Stimulated activated CD4-positive, alpha-beta T cell treated with anti-CD3 and anti-CD28 coated beads, Interleukin-12 subunit alpha, Interleukin-12 subunit beta, amount 100 ng/mL, for 4 hours (primary cell): ENCODE measurements around the gene ERC2.
"Not testable (repeated sequence)": the region's sequence is repeated elsewhere in the genome, so short reads cannot be mapped to it uniquely, and the experiment has no call there.

ENCODE experiments used
- DNase-seq: peaks from one replicate; pipeline ENCODE4 v3.0.0-alpha.2; 2020

Gene ERC2

DNA sequence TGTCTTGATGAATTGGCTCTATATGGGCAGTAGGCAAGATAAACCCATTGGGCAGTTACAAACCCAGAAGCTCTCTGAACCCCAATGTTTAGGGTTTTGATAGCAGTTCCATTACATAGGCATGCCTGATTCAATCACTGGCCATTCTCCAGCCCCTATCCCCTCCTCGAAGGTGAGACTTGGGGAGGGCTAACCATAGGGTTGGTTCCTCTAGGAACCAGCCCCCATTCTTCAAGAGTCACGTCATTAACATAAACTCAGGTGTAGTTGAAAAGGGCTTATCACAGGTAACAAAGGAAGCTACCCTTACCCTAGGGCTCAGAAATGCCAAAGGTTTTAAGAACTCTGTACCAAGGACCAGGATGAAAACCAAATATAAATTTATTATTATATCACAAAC lies 353.1 kb downstream of the ERC2 start:
- DNase-seq, result no peak

DNA sequence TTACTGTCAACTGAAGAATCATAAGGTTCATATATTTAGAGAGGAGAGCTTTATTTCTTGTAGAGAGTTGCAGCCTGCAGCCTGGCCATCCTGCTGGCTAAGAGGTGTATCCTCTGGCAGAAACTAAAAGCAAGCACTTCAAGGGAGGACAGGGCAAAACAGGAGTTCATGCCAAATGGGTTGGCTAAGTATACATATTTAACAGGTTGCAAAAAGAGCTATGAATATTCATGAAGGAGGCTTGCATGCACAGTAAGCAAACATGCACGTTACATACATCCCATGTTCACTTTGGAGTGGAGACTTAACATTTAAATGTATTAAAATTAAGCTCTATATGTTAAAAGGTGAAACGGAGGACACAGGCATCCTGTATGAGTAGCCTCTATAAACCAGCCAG lies 354.4 kb downstream of the ERC2 start:
- no peak for DNase-seq

DNA sequence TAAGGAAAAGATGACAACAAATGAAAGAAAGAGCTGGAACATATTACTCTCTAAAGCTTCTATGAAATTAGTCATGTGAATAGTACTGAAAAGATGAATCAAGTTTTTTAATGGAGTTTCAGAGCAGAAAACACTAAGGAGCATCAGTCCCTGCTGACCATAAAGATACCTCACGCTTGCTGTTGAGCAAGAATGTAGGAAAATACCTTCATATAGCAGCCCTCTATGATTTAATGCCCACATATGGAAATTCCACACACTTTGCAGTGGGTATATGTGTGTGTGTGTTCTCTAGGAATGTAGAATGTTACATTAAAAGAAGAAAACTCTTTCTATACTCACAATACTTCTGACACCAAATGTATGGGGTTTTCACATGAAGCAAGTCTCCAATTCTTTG lies 355.0 kb downstream of the ERC2 start:
- DNase-seq, result no peak

- DNase-seq, result no peak
Measured at GRCh38 chr3:56111606-56112304, 356.5 kb downstream of the ERC2 start.

- DNase-seq, result no peak
Measured at GRCh38 chr3:56110886-56111285, 357.4 kb downstream of the ERC2 start.

DNA sequence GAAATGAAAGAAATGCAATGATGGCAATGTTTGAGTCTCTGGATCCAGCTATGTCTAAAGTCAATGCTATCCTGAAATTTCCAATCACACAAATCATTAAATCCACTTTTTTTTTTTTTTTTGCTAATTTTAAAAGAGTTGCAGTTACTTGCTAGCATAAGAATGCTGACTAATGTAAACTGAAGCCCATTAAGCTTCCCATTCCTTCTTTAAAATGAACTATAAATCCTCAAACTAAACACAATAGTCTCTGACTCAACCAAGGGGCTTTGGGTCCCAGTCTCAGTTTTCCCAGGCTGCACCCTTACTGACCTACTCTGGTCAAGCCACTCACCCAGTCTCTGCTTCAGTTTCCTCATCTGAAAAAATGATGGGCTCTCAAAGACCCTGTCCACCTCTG lies 361.1 kb downstream of the ERC2 start:
- DNase-seq, result no peak

GRCh38 chr3:56102032-56102431 lies 366.2 kb downstream of the ERC2 start:
- DNase-seq, result no peak

GRCh38 chr3:56101576-56101975 lies 366.7 kb downstream of the ERC2 start:
- DNase-seq, result no peak

GRCh38 chr3:56096999-56097398 lies 371.3 kb downstream of the ERC2 start:
- DNase-seq, result no peak

DNA sequence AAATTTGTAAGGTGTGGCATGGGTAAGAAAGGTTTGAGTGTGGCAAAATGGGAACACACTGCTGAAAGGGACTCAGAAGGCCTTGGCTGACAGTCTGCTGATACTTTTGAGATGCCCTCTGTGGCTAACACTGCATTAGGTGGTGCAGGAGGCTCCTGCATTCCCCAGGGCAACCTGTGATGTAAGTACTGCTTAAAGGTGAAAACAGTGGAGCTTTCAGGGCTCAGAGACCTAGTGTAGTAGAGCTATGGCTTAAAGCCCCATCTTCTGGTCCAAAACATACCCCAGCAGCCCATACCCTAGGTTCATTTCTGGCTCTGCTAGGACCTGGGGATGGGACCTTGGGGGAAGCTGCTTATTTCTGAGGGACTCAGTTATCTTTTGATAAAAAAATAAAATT lies 374.1 kb downstream of the ERC2 start:
- no peak for DNase-seq

DNA sequence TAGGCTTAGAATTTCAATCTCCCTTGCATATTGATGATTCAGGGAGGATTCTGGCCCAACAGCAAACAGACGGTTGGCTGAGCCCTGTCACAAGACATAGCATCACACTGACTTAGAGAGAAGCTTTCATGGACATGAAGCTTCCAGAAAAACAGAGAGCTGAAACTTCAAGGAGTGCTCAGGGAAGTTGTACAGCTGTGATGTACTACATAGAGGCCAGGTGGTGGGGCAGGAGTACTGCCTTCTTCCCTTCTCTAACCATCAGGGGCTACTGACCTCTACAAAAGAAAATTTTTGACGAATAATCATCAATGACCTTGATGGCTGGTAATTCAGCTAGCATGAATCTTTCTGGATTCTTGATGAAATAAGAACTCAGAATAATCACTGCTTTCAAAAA lies 378.5 kb downstream of the ERC2 start:
- DNase-seq, result no peak

GRCh38 chr3:56087451-56088053 lies 380.7 kb downstream of the ERC2 start:
- DNase-seq, result no peak

GRCh38 chr3:56086355-56086754 lies 381.9 kb downstream of the ERC2 start:
- no peak for DNase-seq

DNA sequence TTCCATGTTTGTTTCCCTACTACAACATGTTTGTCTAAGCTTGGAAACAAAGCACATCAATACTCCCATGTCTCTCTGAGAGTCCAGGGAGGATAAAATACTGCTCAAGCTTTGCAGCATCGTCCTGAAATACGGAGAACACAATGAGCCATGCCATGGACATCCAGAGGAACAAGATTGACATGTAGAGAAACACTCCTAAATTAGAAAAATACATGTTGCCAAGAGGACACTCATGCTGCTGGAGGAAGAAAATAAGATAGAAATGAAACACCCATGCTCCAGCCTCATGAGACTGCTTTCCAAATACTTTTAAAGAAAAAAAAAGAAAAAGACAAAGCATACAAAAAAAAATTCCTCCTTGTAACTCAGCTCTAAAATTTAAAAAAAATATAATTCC lies 387.0 kb downstream of the ERC2 start:
- DNase-seq, result no peak

DNA sequence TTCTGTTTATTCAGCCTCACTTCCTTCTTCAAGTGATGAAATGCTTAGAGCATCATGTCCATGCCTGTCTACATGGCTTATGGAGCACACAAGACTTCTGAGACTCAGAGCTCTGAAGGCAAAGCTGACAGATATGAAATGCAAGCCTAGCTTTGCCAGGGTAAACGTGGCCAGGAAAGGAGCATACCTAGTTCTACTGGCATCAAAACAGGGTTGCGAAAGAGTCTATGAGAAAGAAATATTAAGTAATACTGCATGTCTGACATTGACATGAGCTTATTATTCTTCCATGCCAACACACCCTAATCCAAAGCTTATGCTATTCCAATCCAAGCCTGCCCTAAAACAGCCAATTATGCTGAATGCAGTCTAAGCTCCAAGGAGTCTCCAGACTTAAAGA lies 391.5 kb downstream of the ERC2 start:
- no peak for DNase-seq

DNA sequence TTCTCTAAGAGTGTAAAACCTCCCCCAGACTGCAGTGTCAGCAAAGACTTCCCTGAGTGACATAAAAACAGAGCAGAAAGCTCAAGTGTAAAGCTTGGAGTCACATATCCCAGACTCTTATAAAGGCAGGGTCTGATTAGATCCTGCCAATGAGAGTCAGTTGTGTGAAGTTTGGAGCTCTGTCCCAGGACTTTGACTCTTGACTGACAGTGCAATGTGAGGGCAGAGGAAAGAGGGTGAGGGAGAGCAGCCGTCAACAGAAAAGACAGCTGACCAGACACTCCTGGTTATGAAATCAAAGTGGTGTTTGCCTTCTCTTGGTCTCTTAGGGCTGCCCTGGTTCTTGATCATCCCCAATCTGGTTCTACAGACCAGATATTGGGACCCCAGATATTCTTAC lies 393.2 kb downstream of the ERC2 start:
- no peak for DNase-seq

DNA sequence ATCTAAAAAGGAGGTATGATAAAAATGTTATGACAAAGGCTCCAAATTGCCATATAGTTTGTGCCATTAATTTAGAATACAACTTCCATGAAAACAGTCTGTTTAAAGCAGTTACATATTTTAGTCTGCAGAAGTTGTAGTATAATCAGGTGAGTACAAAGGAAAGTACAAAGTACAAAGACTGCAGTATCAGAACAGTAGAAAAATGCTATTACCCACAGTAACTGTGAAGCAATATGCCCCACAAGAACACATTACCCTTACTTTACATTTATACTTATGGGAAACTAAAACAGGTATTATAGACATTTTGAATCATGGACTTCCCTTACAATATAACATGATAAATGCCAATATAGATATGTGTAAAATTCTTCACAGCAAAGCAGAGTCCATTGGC lies 398.5 kb downstream of the ERC2 start:
- no peak for DNase-seq

- DNase-seq, result not testable (repeated sequence)
Measured at GRCh38 chr3:56066405-56066804, 401.9 kb downstream of the ERC2 start.

DNA sequence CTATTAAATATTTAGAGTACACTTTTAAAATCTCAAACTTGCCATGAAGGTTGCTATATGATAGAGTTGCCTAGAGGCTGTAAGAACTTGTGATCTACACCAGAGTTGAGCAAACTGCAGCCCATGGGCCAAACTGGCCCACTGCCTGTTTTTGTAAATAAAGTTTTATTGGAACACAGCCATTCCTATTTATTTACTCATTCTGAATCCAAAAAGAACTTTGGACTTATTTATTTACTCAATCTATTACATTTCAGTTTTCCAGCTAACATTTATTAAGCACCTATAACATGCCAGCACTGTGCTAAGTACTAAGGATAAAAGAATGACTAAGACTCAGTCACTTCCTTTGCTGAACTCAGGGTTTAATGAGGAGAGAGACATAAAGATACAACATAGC lies 403.6 kb downstream of the ERC2 start:
- no peak for DNase-seq

DNA sequence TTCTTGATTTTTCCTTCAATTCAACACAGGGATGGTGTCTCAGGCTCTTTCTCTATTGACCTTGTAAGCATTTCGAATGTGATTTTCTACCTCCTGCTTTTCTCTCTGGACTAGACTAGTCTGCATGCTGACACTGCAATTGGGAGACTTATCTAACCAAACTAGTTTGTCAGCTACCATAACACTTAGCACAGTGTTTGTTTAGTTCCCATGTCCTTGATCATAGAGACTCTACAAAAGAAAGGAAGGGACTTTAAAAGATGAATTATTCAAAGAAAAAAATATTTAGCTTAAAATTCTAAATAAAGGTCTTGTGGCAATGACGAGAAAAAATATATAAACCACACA lies 407.0 kb downstream of the ERC2 start:
- no peak for DNase-seq

DNA sequence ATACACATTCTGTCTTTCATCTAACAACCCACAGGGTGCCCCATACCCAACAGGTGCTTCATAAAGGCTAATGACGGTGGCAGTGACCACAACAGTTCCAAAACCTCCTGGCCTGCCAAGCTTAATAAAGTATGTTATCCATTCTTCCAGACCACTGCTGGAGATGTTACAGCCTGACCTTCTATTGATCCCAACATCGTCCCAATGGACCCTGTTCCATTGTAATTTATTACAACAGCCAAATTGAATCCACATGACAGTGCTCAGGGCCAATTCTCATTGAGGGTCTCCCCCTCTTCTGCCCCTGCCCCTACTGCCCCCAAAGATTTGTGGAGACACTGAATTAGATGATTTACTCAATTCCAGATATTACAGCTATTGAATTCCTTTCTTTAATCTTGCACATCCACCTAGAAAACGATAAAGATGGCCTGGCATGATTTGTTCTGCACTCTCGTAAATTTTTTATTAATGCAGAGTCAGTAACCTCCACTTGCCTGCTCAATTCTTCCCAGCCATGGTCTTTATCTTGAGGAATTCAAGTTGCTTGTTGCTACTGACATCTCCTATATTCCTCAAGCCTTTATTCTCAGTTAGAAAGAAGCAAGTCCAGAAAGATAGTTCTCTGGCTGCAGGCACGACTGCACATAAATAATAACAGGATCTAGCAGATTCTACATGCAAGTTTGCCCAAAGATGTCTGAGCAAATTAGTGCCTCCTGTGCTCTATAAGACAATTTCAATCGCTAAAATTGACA lies 407.6 kb downstream of the ERC2 start:
- no peak for DNase-seq

- no peak for DNase-seq
Measured at GRCh38 chr3:56059731-56060130, 408.5 kb downstream of the ERC2 start.

DNA sequence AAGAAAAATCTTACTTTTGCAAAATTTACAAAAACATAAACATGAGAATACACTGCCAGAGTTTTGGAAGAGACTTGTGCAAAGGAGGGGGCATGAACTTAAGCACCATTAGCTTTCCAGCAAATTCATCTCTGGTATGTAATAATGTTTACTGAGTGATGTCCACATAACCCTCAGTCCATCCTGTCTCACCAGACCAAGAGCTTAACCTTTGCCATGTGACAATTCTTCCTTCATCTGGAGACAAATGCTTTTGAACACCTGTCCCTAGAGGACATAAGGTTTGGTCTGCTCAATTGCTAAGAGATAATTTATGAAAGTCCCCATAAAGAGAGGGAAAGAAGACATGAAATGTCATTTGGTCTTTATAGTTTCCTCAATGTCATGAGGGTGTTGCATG lies 412.3 kb downstream of the ERC2 start:
- DNase-seq, result no peak

DNA sequence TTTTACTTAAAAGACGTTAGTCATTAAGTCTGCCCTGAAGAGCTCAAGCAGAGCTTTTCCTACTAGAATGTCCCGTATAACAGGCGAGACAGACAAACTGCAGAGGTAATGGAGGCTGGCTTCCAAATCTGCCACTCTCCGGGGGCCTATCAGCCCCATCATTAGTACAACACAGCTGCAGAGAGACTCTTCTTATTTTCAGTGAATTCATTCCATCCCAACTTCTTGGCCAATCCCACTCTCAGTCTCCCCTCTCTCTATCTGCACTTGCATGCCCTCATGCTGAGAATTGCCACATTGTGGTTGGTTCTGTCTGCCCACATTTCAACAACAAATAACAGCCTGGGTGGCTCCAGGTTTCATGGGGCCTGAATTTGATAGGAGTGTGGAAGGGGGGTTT lies 412.7 kb downstream of the ERC2 start:
- no peak for DNase-seq

DNA sequence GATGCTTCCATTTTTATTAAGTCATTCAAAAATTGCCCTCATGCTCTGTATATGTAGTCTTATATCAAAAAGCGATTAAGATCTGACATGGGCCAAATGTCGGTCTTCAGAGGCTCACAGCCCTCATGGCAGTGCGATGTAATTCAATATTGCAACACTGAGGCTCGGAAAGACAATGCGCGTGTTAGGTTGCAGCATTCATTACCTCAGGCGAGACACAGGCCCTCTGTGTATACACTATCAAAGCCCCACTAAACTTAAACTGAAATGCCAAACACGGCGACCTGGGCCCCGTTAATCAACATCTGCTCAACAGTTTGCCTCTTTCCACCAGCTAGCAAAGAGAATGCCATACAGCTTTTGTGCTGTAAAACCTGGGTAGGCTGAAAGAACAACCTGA lies 413.4 kb downstream of the ERC2 start:
- no peak for DNase-seq
